ENCODE results near the gene TNFRSF4.
A peak's percentile ranks its signal among the peaks of the same experiment; 100 is the strongest.

Gene TNFRSF4

DNA sequence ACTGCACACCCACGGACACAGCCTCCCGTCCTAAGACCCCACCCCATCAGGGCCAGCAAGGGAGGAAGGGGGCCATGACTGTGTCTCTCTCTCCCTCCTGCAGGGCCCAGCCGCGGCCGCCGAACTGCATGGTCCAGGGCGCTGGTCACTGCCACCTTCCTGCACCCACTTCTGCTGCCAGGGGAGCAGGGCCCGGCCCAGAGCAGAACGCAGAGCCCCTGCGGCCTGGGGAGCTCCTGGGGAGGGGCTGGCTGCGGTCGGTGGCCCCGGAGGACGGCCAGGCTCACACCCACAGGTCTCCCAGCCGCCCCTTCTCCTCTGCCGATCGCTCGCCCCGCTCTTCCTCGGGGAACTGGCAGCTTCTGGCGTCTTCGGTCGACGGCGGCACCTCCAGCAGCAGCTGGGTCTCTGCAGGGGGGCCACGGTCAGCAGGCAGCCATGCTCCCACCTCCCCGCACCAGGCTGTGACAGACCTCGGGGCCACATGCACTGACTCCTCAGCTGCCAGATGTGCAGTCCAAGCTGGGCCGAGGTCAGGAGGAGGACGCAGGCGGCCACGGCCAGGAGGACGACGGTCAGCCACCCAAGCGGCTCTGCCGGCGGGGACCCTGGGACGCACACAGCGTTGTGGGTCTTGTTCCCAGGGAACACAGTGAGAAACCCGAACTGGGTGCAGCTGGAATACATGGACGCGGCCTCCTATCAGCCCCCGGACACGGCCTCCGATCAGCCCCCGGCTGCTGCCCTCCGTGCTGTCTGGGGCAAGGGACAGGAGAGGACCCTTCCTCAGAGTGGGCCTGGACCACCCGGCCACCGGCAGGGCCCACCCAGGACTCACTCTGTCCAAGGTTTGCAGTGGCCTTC is 10.2 kb downstream of the TNFRSF4 start:
- Histone ChIP-seq H2BK120ac (ENCODE audit: low read depth, low read length) (no peak overlapping the region), H2BK15ac (replicated peaks; ENCODE audit: low read depth) (no peak overlapping the region), H2AK5ac (ENCODE audit: low read length) (no peak overlapping the region), H3K23ac (ENCODE audit: low read length) (no peak overlapping the region), H2BK5ac (ENCODE audit: low read length) (no peak overlapping the region), H3K79me2 (ENCODE audit: control insufficient read depth, insufficient read depth, low read length) (no peaks in the 10 kb centered on the region), H3K4ac (ENCODE audit: low read depth, low read length) (no peak overlapping the region), H3K4me2 (ENCODE audit: low read length) (no peak overlapping the region), H3K56ac (ENCODE audit: low read length) (no peak overlapping the region), H4K5ac (ENCODE audit: low read length) (no peak overlapping the region), H3K27ac (ENCODE audit: low read depth, low read length) (no peak overlapping the region), H3K27me3 (ENCODE audit: insufficient read depth, low read length, poor library complexity) (no peaks in the 10 kb centered on the region), H4K8ac (ENCODE audit: low read depth, low read length) (no peak overlapping the region), H3K18ac (ENCODE audit: low read length) (no peak overlapping the region), H3K4me1 (ENCODE audit: control insufficient read depth, low read depth, low read length) (no peaks in the 10 kb centered on the region), H3K79me1 (ENCODE audit: low read length) (no peaks in the 10 kb centered on the region), H3K36me3 (ENCODE audit: control insufficient read depth, insufficient read depth, low read length) (no peaks in the 10 kb centered on the region), H3K4me3 (ENCODE audit: low read length) (no peak overlapping the region), H3K9ac (ENCODE audit: low read length) (no peak overlapping the region)
- DNase-seq: no peak
- WGBS (ENCODE audit: extremely low coverage, insufficient coverage, low lambda C conversion rate): no CpG with 5 or more reads among the region's 49 CpGs

DNA sequence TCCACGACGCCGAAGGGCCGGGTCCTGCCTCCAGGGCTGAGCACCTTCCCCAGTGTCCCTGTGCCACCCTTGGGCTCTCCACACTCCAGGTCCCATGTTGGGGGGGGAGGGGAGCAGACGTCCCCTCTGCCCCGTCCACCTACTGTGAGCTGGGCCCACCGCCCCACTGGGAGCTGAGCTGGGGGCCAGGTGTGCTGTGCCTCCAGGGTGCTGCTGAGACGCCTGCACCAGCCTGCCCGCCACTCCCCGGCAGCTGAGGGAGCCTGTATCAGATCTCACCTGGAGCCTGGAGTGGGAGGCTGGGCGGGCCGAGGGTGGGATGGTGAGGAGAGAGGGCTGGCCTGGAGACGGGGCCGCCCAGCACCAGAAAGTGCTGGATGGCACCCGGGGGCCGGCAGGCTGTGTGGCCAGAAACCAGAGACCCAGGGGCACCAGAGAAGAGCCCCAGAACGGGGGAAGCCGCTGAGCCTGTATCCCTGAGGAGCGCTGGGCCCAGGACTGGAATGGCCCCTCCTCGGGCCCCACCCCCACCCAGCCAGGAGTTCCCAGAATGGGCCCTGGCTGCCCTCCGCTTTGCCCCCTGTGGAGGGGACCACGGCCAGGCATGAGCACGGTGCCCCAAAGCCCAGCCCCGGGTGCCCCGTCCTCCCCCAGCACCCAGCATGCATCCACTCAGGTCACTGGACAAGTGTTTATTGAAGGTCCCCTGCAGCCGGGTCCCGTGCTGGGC is 11.0 kb downstream of the TNFRSF4 start:
- H3K18ac ChIP-seq (ENCODE audit: low read length): no peak overlapping the region
- no peak overlapping the region for H3K56ac ChIP-seq (ENCODE audit: low read length)
- H3K4me2 ChIP-seq (ENCODE audit: low read length): no peak overlapping the region
- no peaks in the 10 kb centered on the region for H3K27me3 ChIP-seq (ENCODE audit: insufficient read depth, low read length, poor library complexity)
- H4K5ac ChIP-seq (ENCODE audit: low read length): no peak overlapping the region
- DNase-seq: no peak
- no peak overlapping the region for H2BK5ac ChIP-seq (ENCODE audit: low read length)
- H2BK120ac ChIP-seq (ENCODE audit: low read depth, low read length): no peak overlapping the region
- no peak overlapping the region for H3K4me3 ChIP-seq (ENCODE audit: low read length)
- no peaks in the 10 kb centered on the region for H3K36me3 ChIP-seq (ENCODE audit: control insufficient read depth, insufficient read depth, low read length)
- H3K9ac ChIP-seq (ENCODE audit: low read length): no peak overlapping the region
- no peak overlapping the region for H2AK5ac ChIP-seq (ENCODE audit: low read length)
- H3K4ac ChIP-seq (ENCODE audit: low read depth, low read length): no peak overlapping the region
- no peak overlapping the region for H2BK15ac ChIP-seq (replicated peaks; ENCODE audit: low read depth)
- H3K27ac ChIP-seq (ENCODE audit: low read depth, low read length): no peak overlapping the region
- WGBS (ENCODE audit: extremely low coverage, insufficient coverage, low lambda C conversion rate): no CpG with 5 or more reads among the region's 27 CpGs
- no peaks in the 10 kb centered on the region for H3K79me2 ChIP-seq (ENCODE audit: control insufficient read depth, insufficient read depth, low read length)
- H3K23ac ChIP-seq (ENCODE audit: low read length): no peak overlapping the region
- H3K79me1 ChIP-seq (ENCODE audit: low read length): no peaks in the 10 kb centered on the region
- H4K8ac ChIP-seq (ENCODE audit: low read depth, low read length): no peak overlapping the region
- no peaks in the 10 kb centered on the region for H3K4me1 ChIP-seq (ENCODE audit: control insufficient read depth, low read depth, low read length)

DNA sequence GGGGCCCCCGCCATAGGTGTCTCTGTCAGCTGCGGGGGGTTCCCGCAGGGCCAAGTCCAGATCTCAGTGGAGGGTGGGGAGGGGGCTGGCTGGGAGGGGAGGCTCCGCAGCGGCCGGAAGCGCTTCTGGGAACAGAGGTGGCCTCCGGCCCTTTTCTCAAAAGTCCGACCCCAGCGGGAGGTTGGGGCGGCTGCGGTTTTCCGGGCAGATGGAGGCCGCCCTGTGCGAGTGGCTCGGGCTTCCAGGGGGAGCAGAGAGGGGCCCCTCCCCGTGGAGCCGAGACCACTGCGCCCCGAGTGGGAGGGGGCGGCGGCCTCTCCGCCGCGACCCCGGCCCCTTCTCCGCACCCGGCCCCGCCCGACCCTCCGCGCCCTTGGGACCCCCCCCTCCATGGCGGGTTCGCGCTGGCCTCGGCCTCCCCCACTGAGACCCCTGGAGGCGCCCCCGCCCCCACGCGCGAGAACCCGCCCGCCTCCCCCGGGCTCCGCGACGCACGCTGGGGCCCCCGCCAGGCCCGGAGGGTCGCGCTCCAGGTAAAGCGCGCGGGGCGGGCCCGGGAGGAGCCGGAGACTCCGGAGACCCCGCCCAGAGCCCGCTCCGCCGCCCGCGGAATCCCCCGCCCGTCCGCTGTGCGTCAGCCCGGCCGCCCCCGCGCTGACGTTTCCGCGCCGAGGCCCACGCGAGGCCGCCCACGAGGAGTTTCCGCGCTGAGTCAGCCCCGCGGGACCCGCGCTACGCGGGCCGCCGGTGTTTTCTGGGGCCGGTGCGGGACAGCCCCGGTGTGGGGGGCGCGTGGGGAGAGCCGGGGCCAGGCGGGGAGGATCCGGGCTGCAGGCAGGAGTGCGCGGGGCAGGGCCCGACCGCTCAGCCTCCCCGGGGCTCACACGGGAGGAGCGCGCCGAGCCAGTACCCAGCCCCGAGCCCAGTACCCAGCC is 12.8 kb downstream of the TNFRSF4 start:
- Histone ChIP-seq H3K23ac (ENCODE audit: low read length) (no peak overlapping the region), H3K9ac (ENCODE audit: low read length) (peak overlapping the region; percentile 55), H3K36me3 (ENCODE audit: control insufficient read depth, insufficient read depth, low read length) (no peaks in the 10 kb centered on the region), H3K56ac (ENCODE audit: low read length) (peak overlapping the region; percentile 56), H2BK120ac (ENCODE audit: low read depth, low read length) (no peak overlapping the region), H3K79me2 (ENCODE audit: control insufficient read depth, insufficient read depth, low read length) (no peaks in the 10 kb centered on the region), H3K4ac (ENCODE audit: low read depth, low read length) (peak overlapping the region; percentile 19), H2BK15ac (replicated peaks; ENCODE audit: low read depth) (no peak overlapping the region), H3K27me3 (ENCODE audit: insufficient read depth, low read length, poor library complexity) (no peaks in the 10 kb centered on the region), H3K4me1 (ENCODE audit: control insufficient read depth, low read depth, low read length) (no peaks in the 10 kb centered on the region), H2AK5ac (ENCODE audit: low read length) (no peak overlapping the region), H4K8ac (ENCODE audit: low read depth, low read length) (no peak overlapping the region), H3K4me3 (ENCODE audit: low read length) (no peak overlapping the region), H4K5ac (ENCODE audit: low read length) (no peak overlapping the region), H2BK5ac (ENCODE audit: low read length) (no peak overlapping the region), H3K4me2 (ENCODE audit: low read length) (peak overlapping the region; percentile 48), H3K79me1 (ENCODE audit: low read length) (no peaks in the 10 kb centered on the region), H3K27ac (ENCODE audit: low read depth, low read length) (no peak overlapping the region), H3K18ac (ENCODE audit: low read length) (peak overlapping the region; percentile 72)
- WGBS (ENCODE audit: extremely low coverage, insufficient coverage, low lambda C conversion rate): no CpG with 5 or more reads among the region's 109 CpGs
- peak; percentile 40 for DNase-seq

DNA sequence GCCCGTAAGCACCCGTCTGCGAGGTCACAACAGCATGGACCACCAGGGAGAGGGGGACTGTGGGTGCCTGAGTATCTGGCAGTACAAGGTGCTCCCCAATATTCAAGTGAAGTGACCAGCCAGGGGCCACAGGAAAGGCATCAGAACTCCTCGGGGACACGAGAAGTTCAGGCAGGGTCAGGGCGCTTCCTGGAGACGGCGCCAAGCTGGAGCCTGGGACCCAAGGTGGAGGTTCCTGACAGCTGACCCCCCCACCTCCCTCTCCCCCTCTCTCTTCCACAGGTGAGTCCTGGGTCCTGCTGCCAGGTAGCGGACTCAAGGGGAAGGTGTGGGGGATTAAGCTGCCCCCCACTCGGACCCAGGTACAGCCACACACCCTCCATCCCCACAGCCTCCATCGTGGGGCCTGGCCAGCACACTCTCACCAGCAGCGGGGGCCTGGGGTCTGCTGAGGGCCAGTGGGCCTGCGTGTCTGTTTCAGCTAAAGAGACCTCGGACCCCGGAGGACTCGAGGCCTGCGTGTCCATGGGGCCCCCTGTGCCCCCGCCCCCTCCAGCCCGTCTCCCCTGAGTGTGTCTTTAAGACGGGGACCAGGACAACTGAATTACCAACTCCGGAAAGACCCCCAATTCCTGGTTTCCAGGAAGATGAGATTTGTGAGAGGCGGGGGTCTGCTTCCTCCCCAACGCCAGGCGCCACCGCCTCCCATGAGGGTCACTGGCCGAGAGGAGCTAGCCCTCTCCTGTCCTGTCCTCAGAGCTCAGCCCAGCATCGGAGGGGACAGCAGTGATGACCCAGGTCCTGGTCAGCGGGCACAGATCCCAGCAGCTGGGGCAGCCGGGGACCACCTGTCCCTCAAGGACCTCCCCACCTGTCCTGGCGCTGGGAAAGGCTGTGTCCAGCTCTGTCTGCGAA is 13.7 kb downstream of the TNFRSF4 start:
- Histone ChIP-seq H3K56ac (ENCODE audit: low read length) (no peak overlapping the region), H3K4me3 (ENCODE audit: low read length) (no peak overlapping the region), H3K4me1 (ENCODE audit: control insufficient read depth, low read depth, low read length) (no peaks in the 10 kb centered on the region), H2BK5ac (ENCODE audit: low read length) (no peak overlapping the region), H3K79me2 (ENCODE audit: control insufficient read depth, insufficient read depth, low read length) (no peaks in the 10 kb centered on the region), H2BK120ac (ENCODE audit: low read depth, low read length) (no peak overlapping the region), H2BK15ac (replicated peaks; ENCODE audit: low read depth) (no peak overlapping the region), H3K18ac (ENCODE audit: low read length) (peak overlapping the region; percentile 72), H4K5ac (ENCODE audit: low read length) (no peak overlapping the region), H3K9ac (ENCODE audit: low read length) (no peak overlapping the region), H3K36me3 (ENCODE audit: control insufficient read depth, insufficient read depth, low read length) (no peaks in the 10 kb centered on the region), H2AK5ac (ENCODE audit: low read length) (no peak overlapping the region), H3K79me1 (ENCODE audit: low read length) (no peaks in the 10 kb centered on the region), H3K27ac (ENCODE audit: low read depth, low read length) (no peak overlapping the region), H3K27me3 (ENCODE audit: insufficient read depth, low read length, poor library complexity) (no peaks in the 10 kb centered on the region), H4K8ac (ENCODE audit: low read depth, low read length) (no peak overlapping the region), H3K4ac (ENCODE audit: low read depth, low read length) (no peak overlapping the region), H3K4me2 (ENCODE audit: low read length) (no peak overlapping the region), H3K23ac (ENCODE audit: low read length) (no peak overlapping the region)
- no CpG with 5 or more reads among the region's 31 CpGs for WGBS (ENCODE audit: extremely low coverage, insufficient coverage, low lambda C conversion rate)
- DNase-seq: no peak
